ENCODE results near the gene PLK5. TPM values are rescaled to one million over a fixed set of nuclear protein-coding genes. Genes with fewer than 3 reads are reported as not detected.

PLK5 gene
- total and polyA plus RNA-seq, 4 donors = 0.03 TPM; not detected in 3

DNA sequence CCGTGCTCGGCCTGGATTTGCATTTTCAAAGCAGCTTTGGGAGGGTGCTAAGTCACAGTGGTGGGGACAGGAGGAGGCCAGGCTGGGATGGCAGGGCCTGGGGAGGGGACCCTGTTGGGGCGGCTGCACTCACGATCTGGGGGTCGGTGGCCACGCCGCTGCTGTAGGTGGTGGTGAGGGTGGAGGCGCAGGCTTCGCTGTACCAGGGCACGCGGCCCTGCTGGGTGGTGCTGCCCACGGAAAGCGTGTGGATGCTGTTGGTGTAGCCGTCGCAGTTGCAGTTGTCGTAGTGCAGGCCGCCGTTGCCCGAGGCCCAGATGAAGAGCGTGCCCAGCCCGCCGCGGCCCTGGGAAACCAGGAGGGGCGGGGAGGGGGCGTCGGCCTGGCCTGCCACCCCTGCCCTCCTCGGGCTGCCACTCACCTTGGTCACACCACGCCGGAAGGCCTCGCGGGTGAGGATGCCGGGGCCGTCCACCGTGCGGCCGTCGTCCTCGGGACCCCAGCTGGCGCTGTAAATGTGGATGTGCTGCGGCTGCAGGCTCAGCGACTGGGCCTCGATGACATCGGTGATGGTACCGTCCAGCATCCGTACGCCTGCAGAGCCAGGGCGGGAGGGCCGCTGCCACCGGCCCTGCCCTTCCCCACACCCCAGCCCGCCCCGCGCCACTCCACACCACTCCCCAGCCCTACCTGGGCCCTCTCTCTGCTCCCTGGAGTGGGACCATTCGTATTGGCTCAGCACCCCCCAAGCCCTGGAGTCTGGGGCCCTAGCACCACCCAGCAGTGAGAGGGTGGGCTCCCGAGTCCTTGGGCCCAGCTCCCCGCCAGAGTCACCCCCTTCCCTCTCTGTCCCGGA is 36.9 kb upstream of the PLK5 start (continued):
- TF ChIP-seq, protein P1, sequence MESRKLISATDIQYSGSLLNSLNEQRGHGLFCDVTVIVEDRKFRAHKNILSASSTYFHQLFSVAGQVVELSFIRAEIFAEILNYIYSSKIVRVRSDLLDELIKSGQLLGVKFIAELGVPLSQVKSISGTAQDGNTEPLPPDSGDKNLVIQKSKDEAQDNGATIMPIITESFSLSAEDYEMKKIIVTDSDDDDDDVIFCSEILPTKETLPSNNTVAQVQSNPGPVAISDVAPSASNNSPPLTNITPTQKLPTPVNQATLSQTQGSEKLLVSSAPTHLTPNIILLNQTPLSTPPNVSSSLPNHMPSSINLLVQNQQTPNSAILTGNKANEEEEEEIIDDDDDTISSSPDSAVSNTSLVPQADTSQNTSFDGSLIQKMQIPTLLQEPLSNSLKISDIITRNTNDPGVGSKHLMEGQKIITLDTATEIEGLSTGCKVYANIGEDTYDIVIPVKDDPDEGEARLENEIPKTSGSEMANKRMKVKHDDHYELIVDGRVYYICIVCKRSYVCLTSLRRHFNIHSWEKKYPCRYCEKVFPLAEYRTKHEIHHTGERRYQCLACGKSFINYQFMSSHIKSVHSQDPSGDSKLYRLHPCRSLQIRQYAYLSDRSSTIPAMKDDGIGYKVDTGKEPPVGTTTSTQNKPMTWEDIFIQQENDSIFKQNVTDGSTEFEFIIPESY (IDR thresholded peaks at IDR 0.05) = no peak

DNA sequence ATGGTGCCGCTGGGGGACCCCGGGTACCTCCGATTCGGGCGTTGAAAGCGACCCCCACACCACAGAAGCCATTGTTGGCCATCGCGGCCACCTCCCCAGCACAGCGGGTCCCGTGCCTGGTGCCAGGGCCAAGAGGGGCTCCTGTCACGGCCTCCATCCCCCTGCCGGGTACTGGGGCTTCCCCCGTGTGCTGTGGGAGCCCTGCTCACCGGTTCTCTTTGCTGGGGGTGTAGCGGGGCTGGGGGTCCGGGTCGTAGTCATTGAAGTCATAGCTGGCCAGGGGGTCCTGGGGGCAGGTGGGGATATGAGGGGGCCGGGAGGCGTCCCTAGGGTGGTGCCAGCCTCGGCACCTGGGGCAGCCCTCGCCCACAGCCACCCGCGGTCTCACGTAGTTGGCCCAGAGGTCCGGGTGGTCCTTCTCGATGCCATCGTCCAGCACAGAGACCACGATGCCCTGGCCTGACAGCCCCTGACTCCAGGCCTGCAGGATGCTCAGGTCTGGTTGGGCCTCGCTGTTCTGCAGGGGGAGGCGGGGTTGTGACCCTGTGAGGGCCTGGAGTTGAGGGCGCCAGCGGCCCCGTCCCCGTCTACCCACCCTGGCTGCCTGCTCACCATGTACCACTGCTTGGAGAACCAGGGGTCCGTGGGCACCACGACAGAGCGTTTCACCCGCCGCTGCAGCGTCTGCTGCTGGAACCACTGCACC is 36.1 kb upstream of the PLK5 start:
- no peak overlapping the region for H3K4me3 ChIP-seq (ENCODE audit: low read depth in 1 of 3, low read length in 3 of 3)
- DNase-seq (ENCODE audit: low spot score) = no peak
- H3K27me3 ChIP-seq (ENCODE audit: control insufficient read depth in 4 of 4, insufficient read depth in 4 of 4, low read length in 3 of 4) = no peaks in the 10 kb centered on the region
- H3K9me3 ChIP-seq (ENCODE audit: control insufficient read depth in 4 of 4, low read length in 3 of 4) = no peaks in the 10 kb centered on the region
- TF ChIP-seq, protein P1 (IDR thresholded peaks at IDR 0.05) = no peak
- TF ChIP-seq JUND (IDR thresholded peaks at IDR 0.05) (no peak), HNF4A (conservative IDR thresholded peaks at IDR 0.05) (no peak), RAD21 (IDR thresholded peaks at IDR 0.05) (no peak), YY1 (IDR thresholded peaks at IDR 0.05) (no peak)
- TF ChIP-seq, protein P2, sequence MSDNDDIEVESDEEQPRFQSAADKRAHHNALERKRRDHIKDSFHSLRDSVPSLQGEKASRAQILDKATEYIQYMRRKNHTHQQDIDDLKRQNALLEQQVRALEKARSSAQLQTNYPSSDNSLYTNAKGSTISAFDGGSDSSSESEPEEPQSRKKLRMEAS (IDR thresholded peaks at IDR 0.05) = no peak
- 94% methylated on average over 40 of the region's 40 CpGs for WGBS
- no peak overlapping the region for H3K27ac ChIP-seq (ENCODE audit: low read depth in 1 of 2, low read length in 2 of 2)
- H3K36me3 ChIP-seq (ENCODE audit: control insufficient read depth in 4 of 4, insufficient read depth in 3 of 4, low read depth in 1 of 4, low read length in 3 of 4) = no peaks in the 10 kb centered on the region
- H3K4me1 ChIP-seq (ENCODE audit: control insufficient read depth in 4 of 4, insufficient read depth in 4 of 4, low read length in 3 of 4) = peaks cover 3 to 12% (median 8%) of the 10 kb centered on the region in 4 donors
- H3K9ac ChIP-seq (ENCODE audit: low read depth in 1 of 2, low read length in 2 of 2) = no peak overlapping the region

DNA sequence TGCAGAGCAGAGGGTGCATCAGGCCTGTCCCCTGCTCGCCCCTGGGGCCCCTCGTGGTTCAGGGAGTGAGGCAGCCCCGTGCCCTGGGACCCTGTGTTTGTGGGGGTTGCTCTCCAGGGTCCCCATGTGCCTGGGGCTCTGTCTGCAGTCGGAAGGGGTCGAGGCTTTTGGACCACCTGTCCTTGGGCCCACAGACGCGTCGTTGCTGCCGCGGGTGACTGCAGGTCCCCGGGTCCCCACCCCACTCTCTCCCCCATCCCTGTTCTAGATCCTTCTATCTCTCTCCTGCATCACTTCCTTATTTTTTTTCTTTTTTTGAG is 35.6 kb upstream of the PLK5 start:
- no peak overlapping the region for H3K9ac ChIP-seq (ENCODE audit: low read depth in 1 of 2, low read length in 2 of 2)
- H3K9me3 ChIP-seq (ENCODE audit: control insufficient read depth in 4 of 4, low read length in 3 of 4) = no peaks in the 10 kb centered on the region
- DNase-seq (ENCODE audit: low spot score) = no peak
- 94% methylated on average over 11 of the region's 11 CpGs for WGBS
- no peaks in the 10 kb centered on the region for H3K27me3 ChIP-seq (ENCODE audit: control insufficient read depth in 4 of 4, insufficient read depth in 4 of 4, low read length in 3 of 4)
- TF ChIP-seq HNF4G (IDR thresholded peaks at IDR 0.05) (no peak), NR2F2 (IDR thresholded peaks at IDR 0.05) (no peak), YY1 (IDR thresholded peaks at IDR 0.05) (no peak), EGR1 (IDR thresholded peaks at IDR 0.05; ENCODE audit: low read depth in 2 of 2) (no peak), RXRA (IDR thresholded peaks at IDR 0.05) (no peak), SP1 (IDR thresholded peaks at IDR 0.05) (no peak), FOXA1 (IDR thresholded peaks at IDR 0.05) (no peak), GABPA (IDR thresholded peaks at IDR 0.05 in 1 of 2, conservative IDR thresholded peaks at IDR 0.05 in 1 of 2) (no peak), RAD21 (IDR thresholded peaks at IDR 0.05) (no peak), FOXA2 (IDR thresholded peaks at IDR 0.05) (no peak), TAF1 (conservative IDR thresholded peaks at IDR 0.05) (no peak), JUND (IDR thresholded peaks at IDR 0.05) (no peak), HNF4A (conservative IDR thresholded peaks at IDR 0.05) (no peak)
- TF ChIP-seq, protein P1 (IDR thresholded peaks at IDR 0.05) = no peak
- TF ChIP-seq, protein P3, sequence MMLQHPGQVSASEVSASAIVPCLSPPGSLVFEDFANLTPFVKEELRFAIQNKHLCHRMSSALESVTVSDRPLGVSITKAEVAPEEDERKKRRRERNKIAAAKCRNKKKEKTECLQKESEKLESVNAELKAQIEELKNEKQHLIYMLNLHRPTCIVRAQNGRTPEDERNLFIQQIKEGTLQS (IDR thresholded peaks at IDR 0.05) = no peak
- TF ChIP-seq, protein P4, sequence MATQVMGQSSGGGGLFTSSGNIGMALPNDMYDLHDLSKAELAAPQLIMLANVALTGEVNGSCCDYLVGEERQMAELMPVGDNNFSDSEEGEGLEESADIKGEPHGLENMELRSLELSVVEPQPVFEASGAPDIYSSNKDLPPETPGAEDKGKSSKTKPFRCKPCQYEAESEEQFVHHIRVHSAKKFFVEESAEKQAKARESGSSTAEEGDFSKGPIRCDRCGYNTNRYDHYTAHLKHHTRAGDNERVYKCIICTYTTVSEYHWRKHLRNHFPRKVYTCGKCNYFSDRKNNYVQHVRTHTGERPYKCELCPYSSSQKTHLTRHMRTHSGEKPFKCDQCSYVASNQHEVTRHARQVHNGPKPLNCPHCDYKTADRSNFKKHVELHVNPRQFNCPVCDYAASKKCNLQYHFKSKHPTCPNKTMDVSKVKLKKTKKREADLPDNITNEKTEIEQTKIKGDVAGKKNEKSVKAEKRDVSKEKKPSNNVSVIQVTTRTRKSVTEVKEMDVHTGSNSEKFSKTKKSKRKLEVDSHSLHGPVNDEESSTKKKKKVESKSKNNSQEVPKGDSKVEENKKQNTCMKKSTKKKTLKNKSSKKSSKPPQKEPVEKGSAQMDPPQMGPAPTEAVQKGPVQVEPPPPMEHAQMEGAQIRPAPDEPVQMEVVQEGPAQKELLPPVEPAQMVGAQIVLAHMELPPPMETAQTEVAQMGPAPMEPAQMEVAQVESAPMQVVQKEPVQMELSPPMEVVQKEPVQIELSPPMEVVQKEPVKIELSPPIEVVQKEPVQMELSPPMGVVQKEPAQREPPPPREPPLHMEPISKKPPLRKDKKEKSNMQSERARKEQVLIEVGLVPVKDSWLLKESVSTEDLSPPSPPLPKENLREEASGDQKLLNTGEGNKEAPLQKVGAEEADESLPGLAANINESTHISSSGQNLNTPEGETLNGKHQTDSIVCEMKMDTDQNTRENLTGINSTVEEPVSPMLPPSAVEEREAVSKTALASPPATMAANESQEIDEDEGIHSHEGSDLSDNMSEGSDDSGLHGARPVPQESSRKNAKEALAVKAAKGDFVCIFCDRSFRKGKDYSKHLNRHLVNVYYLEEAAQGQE (IDR thresholded peaks at IDR 0.05) = no peak
- no peak overlapping the region for H3K4me3 ChIP-seq (ENCODE audit: low read depth in 1 of 3, low read length in 3 of 3)
- H3K4me1 ChIP-seq (ENCODE audit: control insufficient read depth in 4 of 4, insufficient read depth in 4 of 4, low read length in 3 of 4) = peaks cover 6 to 17% (median 13%) of the 10 kb centered on the region in 4 donors
- H3K36me3 ChIP-seq (ENCODE audit: control insufficient read depth in 4 of 4, insufficient read depth in 3 of 4, low read depth in 1 of 4, low read length in 3 of 4) = no peaks in the 10 kb centered on the region
- H3K27ac ChIP-seq (ENCODE audit: low read depth in 1 of 2, low read length in 2 of 2) = no peak overlapping the region
